Stimulated activated naive CD8-positive, alpha-beta T cell treated with anti-CD3 and anti-CD28 coated beads, Interleukin-15, Interleukin-2, amounts not matched to agents 100 ng/mL and 50 ng/mL, for 24 hours (primary cell): ENCODE measurements around the gene MARVELD3.

Experiments used
- H3K27ac Mint-ChIP-seq: one replicate; pipeline ENCODE4 v1.8.0; 2021; ENCODE audit warnings: mild to moderate bottlenecking, mixed read lengths
- H3K27me3 Mint-ChIP-seq: one replicate; pipeline ENCODE4 v1.8.0; 2021; ENCODE audit warnings: mixed read lengths
- H3K36me3 Mint-ChIP-seq: one replicate; pipeline ENCODE4 v1.8.0; 2021; ENCODE audit warnings: low read depth, mixed read lengths
- H3K4me1 Mint-ChIP-seq: one replicate; pipeline ENCODE4 v1.8.0; 2021; ENCODE audit warnings: low read depth, mixed read lengths
- H3K4me3 Mint-ChIP-seq: one replicate; pipeline ENCODE4 v1.8.0; 2021; ENCODE audit warnings: mild to moderate bottlenecking, mixed read lengths
- H3K9me3 Mint-ChIP-seq: one replicate; pipeline ENCODE4 v1.8.0; 2021; ENCODE audit warnings: mixed read lengths

Gene MARVELD3

DNA sequence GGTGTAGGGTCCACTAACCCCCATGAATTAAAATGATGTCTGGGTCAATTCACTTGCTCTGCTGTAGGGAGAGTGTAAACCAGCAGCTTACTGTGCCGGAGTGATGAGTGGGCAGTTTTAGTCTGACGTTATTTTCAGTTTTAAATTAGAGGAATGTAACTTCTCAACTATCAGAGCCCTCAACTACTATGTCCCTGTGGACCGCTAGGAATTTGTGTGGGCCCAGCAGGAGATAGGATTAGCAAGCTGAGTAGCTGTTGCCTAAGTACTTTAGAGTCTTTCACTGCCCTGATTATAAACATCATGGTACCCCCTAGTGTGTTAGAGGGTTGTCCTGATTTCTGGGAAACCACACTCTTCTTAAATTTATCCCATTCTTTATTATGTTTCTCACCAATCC lies 11.4 kb downstream of the MARVELD3 start:
- no peaks in the 10 kb centered on the region for H3K9me3 Mint-ChIP-seq
- H3K27me3 Mint-ChIP-seq, result no peaks in the 10 kb centered on the region
- H3K4me1 Mint-ChIP-seq, result no peaks in the 10 kb centered on the region
- no peak overlapping the region for H3K27ac Mint-ChIP-seq
- H3K36me3 Mint-ChIP-seq, result no peaks in the 10 kb centered on the region
- no peak overlapping the region for H3K4me3 Mint-ChIP-seq

GRCh38 chr16:71645450-71645849 lies 19.5 kb downstream of the MARVELD3 start:
- Mint-ChIP-seq H3K9me3 (no peaks in the 10 kb centered on the region), H3K27me3 (no peaks in the 10 kb centered on the region), H3K27ac (no peak overlapping the region), H3K36me3 (peaks cover 19% of the 10 kb centered on the region), H3K4me1 (no peaks in the 10 kb centered on the region), H3K4me3 (no peak overlapping the region)

DNA sequence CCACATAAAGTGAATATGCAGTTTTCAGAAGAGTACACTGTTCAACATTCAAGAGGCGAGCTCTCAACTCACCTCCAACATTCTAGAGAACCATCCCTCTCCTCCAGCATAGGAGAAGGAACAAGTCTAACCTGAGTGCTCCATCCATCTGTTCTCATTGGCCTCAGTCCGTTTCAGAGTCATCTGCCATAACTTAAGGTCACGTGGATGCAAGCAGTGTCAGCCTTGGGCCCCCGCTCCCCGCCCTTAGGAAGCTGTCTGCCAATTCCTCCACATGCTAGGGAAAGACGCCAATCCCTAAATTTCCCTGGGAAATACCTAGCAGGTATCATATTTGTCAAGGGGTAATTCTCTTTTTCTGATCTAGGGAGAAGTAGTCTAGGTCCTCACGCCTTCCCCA lies 21.4 kb downstream of the MARVELD3 start:
- peaks cover 35% of the 10 kb centered on the region for H3K36me3 Mint-ChIP-seq
- no peaks in the 10 kb centered on the region for H3K9me3 Mint-ChIP-seq
- H3K27me3 Mint-ChIP-seq, result no peaks in the 10 kb centered on the region
- H3K4me1 Mint-ChIP-seq, result no peaks in the 10 kb centered on the region
- no peak overlapping the region for H3K27ac Mint-ChIP-seq
- no peak overlapping the region for H3K4me3 Mint-ChIP-seq

DNA sequence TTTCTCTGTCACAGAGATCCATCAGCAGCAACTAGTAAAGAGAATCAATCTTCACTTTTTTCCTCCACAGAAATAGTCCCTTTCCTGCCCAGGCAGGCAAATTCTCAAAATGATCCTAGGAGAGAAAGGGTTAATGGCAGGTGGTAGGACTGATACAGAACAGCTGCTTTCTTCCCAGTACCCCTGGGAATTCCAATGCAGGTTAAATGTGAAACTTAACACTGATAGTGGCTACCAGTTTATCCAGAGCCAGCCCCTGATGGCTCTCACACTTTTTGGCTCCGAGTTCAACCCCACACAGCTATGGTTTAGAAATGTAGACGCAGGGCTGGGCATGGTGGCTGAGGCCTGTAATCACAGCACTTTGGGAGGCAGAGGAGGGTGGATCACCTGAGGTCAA lies 22.2 kb downstream of the MARVELD3 start:
- no peak overlapping the region for H3K4me3 Mint-ChIP-seq
- no peaks in the 10 kb centered on the region for H3K27me3 Mint-ChIP-seq
- no peaks in the 10 kb centered on the region for H3K4me1 Mint-ChIP-seq
- no peaks in the 10 kb centered on the region for H3K9me3 Mint-ChIP-seq
- peaks cover 38% of the 10 kb centered on the region for H3K36me3 Mint-ChIP-seq
- no peak overlapping the region for H3K27ac Mint-ChIP-seq

DNA sequence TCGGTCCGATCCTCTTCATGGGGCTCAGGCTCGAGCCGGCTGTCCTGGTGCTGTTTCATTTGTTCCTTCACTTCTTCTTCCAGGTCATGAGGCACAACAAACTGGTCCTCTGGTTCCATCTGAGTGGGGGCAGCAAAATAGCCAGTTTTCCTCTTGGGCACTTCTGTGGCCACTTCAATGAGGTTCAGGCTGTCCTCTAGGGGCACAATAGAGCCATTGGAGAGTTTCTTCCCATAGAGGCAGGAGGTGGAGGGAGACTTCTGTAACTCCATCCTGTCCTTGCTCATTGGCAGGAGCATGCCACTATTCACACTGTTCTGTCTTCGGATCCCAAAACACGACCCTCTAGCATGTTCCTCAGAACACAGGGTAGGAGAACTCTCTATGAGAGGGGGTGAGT lies 22.9 kb downstream of the MARVELD3 start:
- Mint-ChIP-seq H3K9me3 (no peaks in the 10 kb centered on the region), H3K27me3 (no peaks in the 10 kb centered on the region), H3K27ac (no peak overlapping the region), H3K4me3 (no peak overlapping the region), H3K36me3 (peaks cover 38% of the 10 kb centered on the region), H3K4me1 (no peaks in the 10 kb centered on the region)

DNA sequence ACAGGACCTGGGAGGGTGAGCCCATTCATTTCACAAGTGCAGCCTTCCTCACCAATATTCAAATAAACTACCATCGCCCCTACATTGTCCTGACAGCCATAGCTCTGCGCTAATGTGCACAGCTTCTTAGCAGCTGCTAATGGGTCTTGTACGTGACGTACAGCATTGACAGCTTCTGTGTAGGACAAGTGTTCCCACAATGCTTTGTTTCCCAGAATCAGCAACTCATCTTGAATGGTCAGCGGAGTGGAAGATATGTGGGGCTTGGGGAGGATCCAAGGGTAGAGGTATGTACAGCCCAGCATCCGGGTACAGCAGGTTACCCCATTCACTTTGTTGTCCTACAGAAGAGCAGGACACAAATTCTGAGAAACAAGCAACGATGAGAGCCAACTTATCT lies 23.7 kb downstream of the MARVELD3 start:
- H3K4me1 Mint-ChIP-seq, result no peaks in the 10 kb centered on the region
- H3K27ac Mint-ChIP-seq, result no peak overlapping the region
- H3K4me3 Mint-ChIP-seq, result no peak overlapping the region
- peaks cover 38% of the 10 kb centered on the region for H3K36me3 Mint-ChIP-seq
- no peaks in the 10 kb centered on the region for H3K9me3 Mint-ChIP-seq
- H3K27me3 Mint-ChIP-seq, result no peaks in the 10 kb centered on the region

DNA sequence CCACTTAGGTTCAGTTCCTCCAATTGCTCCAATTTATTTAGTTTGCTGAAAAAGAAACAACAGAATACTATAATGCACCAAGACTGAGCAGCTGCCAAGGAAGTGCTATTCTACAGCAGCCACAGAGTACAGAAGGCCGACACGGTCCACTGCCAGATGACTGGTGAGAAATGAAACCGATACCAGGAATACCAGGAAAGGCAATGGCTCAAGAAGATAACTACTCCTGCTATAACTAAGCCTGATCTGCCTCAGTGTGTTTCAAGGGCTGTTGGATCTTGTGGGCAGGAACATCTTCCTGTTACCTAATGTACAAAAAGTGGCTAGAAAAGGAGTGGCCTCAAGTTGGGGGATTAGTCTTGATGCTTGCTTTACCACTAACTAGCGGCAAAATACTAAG lies 32.8 kb downstream of the MARVELD3 start:
- Mint-ChIP-seq H3K4me3 (no peak overlapping the region), H3K9me3 (no peaks in the 10 kb centered on the region), H3K27ac (no peak overlapping the region), H3K36me3 (peaks cover 20% of the 10 kb centered on the region), H3K27me3 (no peaks in the 10 kb centered on the region), H3K4me1 (no peaks in the 10 kb centered on the region)

- no peaks in the 10 kb centered on the region for H3K4me1 Mint-ChIP-seq
- no peaks in the 10 kb centered on the region for H3K27me3 Mint-ChIP-seq
- H3K36me3 Mint-ChIP-seq, result peaks cover 27% of the 10 kb centered on the region
- no peak overlapping the region for H3K27ac Mint-ChIP-seq
- H3K4me3 Mint-ChIP-seq, result no peak overlapping the region
- H3K9me3 Mint-ChIP-seq, result no peaks in the 10 kb centered on the region
These were observed 33.5 kb downstream of the MARVELD3 start for GRCh38 chr16:71659471-71659870.

DNA sequence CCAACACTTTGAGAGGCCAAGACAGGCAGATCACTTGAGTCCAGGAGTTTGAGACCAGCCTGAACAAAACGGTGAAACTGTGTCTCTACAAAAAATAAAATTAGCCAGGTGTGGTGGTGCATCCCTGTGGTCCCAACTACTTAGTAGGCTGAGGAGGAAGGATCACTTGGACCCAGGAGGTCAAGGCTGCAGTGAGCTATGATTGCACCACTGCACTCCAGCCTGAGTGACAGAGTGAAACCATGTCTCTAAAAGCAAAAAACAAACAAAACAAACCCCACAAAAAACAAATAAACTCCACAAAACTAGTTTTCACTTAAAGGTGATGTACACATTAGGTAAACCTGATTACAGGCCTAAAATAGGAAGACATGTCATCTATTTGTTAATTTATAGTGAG lies 40.3 kb downstream of the MARVELD3 start:
- peaks cover 52% of the 10 kb centered on the region for H3K36me3 Mint-ChIP-seq
- no peaks in the 10 kb centered on the region for H3K9me3 Mint-ChIP-seq
- H3K27me3 Mint-ChIP-seq, result no peaks in the 10 kb centered on the region
- H3K4me1 Mint-ChIP-seq, result no peaks in the 10 kb centered on the region
- no peak overlapping the region for H3K27ac Mint-ChIP-seq
- H3K4me3 Mint-ChIP-seq, result no peak overlapping the region

GRCh38 chr16:71666928-71667707 lies 41.1 kb downstream of the MARVELD3 start:
- Mint-ChIP-seq H3K36me3 (peaks cover 56% of the 10 kb centered on the region), H3K27ac (no peak overlapping the region), H3K27me3 (no peaks in the 10 kb centered on the region), H3K4me3 (no peak overlapping the region), H3K9me3 (no peaks in the 10 kb centered on the region), H3K4me1 (no peaks in the 10 kb centered on the region)

DNA sequence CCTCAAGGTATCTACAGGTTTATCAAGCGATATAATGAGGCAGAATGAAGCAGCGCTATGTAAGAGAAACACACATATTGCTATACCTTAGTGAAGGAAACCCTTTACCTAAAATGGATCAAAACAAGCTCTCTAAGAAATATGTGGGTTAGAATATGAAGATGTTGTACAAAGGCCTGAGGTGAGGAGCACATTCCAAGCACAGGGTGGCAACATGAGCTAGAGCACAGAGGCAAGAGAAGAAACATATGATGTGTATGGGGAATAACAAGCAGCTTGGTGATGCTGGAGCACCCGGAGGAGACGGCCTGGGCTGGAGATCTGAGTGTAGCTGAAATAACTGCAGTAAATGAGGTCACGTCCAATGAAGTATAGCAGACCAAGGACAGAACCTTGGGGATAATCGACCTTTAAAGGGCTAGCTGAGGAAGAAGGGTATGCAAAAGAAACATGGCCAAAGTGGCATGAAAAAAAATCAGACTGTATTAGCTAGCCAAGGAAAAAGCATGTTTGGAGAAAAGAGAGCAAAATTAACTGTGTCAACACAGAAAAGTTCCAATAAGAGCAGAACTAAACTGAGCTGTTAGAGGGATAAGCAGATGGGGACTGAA lies 44.0 kb downstream of the MARVELD3 start:
- H3K4me3 Mint-ChIP-seq, result no peak overlapping the region
- H3K4me1 Mint-ChIP-seq, result no peaks in the 10 kb centered on the region
- no peaks in the 10 kb centered on the region for H3K9me3 Mint-ChIP-seq
- no peaks in the 10 kb centered on the region for H3K27me3 Mint-ChIP-seq
- no peak overlapping the region for H3K27ac Mint-ChIP-seq
- peaks cover 67% of the 10 kb centered on the region for H3K36me3 Mint-ChIP-seq

DNA sequence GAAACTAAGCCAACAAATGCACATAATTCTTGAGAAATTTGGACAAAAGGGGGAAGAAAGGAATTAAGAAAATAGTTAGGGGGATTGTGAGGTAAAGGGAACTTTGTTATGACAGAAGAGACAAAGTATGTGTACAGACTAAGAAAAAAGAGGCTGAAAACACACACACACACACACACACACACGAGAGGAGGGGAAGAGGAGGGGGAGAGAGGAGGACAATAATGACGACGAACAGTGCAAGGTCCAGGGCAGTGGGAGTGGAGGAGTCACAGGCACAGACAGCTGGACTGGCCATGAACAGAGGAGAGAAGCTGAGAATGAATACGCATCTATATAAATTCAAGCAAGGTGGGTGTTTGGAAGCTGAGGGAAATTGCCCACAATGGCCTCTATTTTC lies 44.6 kb downstream of the MARVELD3 start:
- H3K4me1 Mint-ChIP-seq, result no peaks in the 10 kb centered on the region
- no peak overlapping the region for H3K27ac Mint-ChIP-seq
- no peaks in the 10 kb centered on the region for H3K27me3 Mint-ChIP-seq

DNA sequence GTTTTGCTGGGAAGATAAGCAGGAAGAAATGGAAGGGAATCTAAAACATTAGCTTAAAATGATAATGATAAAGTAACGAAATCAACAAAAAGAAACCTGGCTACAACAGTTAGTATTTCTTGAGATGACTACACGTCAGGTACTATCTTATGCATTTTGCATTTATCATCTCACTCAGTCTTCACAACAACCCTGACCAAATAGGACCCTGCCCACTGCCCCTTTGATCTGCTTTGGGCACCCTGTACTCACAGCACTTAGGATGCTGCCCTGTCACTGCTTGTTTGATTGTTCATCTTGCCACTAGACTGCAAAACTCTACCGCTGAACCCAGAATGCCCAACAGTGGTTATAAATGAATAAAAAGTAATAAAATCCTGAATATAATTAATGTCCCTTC lies 45.2 kb downstream of the MARVELD3 start:
- peaks cover 74% of the 10 kb centered on the region for H3K36me3 Mint-ChIP-seq
- H3K4me3 Mint-ChIP-seq, result no peak overlapping the region
- H3K4me1 Mint-ChIP-seq, result no peaks in the 10 kb centered on the region
- no peak overlapping the region for H3K27ac Mint-ChIP-seq
- H3K27me3 Mint-ChIP-seq, result no peaks in the 10 kb centered on the region
- H3K9me3 Mint-ChIP-seq, result no peaks in the 10 kb centered on the region

More for the DNA sequence above, 44.6 kb downstream of the MARVELD3 start:
- Mint-ChIP-seq H3K4me3 (no peak overlapping the region), H3K36me3 (peaks cover 72% of the 10 kb centered on the region), H3K9me3 (no peaks in the 10 kb centered on the region)

DNA sequence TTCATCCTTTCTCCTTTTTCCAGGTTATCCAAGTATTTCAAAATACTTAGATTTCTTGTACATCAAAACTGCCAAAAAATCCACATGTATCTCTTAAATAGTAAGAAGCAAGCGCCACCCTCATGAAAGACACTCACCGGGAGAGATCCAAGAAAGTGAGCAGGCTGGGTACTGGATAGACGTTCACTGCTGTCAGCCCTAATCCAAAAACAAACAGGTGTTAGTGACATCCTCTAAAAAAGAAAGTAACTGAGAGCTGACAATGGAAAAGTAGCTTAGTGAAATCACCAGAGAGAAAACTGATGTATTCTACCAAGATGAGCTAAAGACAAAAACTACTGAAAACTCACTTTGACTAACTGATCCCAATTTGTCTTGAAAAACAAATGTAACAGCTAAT lies 46.1 kb downstream of the MARVELD3 start:
- no peaks in the 10 kb centered on the region for H3K9me3 Mint-ChIP-seq
- H3K4me1 Mint-ChIP-seq, result no peaks in the 10 kb centered on the region
- no peaks in the 10 kb centered on the region for H3K27me3 Mint-ChIP-seq
- H3K4me3 Mint-ChIP-seq, result no peak overlapping the region
- H3K36me3 Mint-ChIP-seq, result peaks cover 72% of the 10 kb centered on the region
- H3K27ac Mint-ChIP-seq, result no peak overlapping the region

DNA sequence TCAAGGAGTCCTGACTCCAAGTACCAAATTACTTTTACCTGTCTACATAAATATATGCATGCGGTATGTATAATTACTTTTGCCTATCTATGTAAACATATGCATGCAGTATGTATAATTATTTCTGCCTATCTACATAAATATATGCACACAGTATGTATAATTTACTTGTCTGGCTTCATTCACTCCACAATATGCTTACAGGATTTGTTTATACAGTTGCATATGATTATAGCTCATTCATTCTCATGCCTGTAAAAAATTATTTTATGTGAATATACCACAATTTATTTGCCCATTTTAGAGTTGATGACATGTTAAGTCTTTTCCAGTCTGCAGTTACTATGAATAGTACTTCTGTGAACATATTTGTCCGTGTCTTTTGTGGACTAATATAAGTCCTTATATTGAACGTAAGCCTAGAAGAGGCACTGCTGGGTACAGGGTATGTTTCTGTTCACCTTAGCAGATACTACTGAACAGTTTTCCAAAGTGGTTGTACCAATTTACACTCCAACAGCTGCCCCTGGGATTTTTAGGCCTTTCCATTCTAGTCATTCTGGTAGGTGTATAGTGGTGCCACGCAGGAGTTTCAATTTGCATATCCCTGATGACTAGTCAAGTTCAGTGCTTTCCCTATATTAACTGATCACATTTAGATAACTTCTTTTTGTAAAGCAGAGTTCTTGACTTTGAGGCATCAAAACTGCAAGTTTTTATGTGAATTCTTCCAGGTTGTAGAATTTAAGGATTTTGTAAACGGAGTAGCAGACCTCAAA lies 47.0 kb downstream of the MARVELD3 start:
- Mint-ChIP-seq H3K27me3 (no peaks in the 10 kb centered on the region), H3K36me3 (peaks cover 70% of the 10 kb centered on the region), H3K4me3 (no peak overlapping the region), H3K9me3 (no peaks in the 10 kb centered on the region), H3K4me1 (no peaks in the 10 kb centered on the region), H3K27ac (no peak overlapping the region)
